RCC 7860 (cell line): Measurements from ENCODE around the gene MAPK12.

Experiments
- DNase-seq: peaks from one replicate; pipeline ENCODE4 v3.0.0-alpha.2; 2015; ENCODE audit warnings: low spot score
- FAIRE-seq: peaks from 2 replicates; lab custom pipeline; 2012; peaks lifted over from hg19 to GRCh38; lab: Jason Lieb, UNC

MAPK12 gene

GRCh38 chr22:50236731-50237409 is 24.6 kb downstream of the MAPK12 start:
- DNase-seq (no peak), FAIRE-seq (no peak)

GRCh38 chr22:50233223-50233622 is 28.3 kb downstream of the MAPK12 start:
- FAIRE-seq (no peak), DNase-seq (no peak)

GRCh38 chr22:50232481-50233151 is 28.9 kb downstream of the MAPK12 start:
- no peak for DNase-seq
- FAIRE-seq: no peak

- DNase-seq (no peak), FAIRE-seq (no peak)
Observed at GRCh38 chr22:50229370-50229769, 32.1 kb downstream of the MAPK12 start.

GRCh38 chr22:50228366-50228765 is 33.1 kb downstream of the MAPK12 start:
- no peak for FAIRE-seq
- DNase-seq: no peak

- FAIRE-seq: no peak
- no peak for DNase-seq
Observed at GRCh38 chr22:50227579-50228215, 33.8 kb downstream of the MAPK12 start.

GRCh38 chr22:50226875-50227165 is 34.7 kb downstream of the MAPK12 start:
- DNase-seq (no peak), FAIRE-seq (no peak)

- no peak for DNase-seq
- FAIRE-seq: no peak
Observed at GRCh38 chr22:50226063-50226874, 35.2 kb downstream of the MAPK12 start.

GRCh38 chr22:50225200-50225969 is 36.1 kb downstream of the MAPK12 start:
- DNase-seq: no peak

GRCh38 chr22:50224071-50224470 is 37.4 kb downstream of the MAPK12 start:
- no peak for DNase-seq
- no peak for FAIRE-seq

More at GRCh38 chr22:50225200-50225969, 36.1 kb downstream of the MAPK12 start:
- FAIRE-seq: no peak

GRCh38 chr22:50222508-50222907 is 39.0 kb downstream of the MAPK12 start:
- DNase-seq (no peak), FAIRE-seq (no peak)

GRCh38 chr22:50221410-50222300 is 39.8 kb downstream of the MAPK12 start:
- no peak for FAIRE-seq
- no peak for DNase-seq

- no peak for DNase-seq
- no peak for FAIRE-seq
Observed at GRCh38 chr22:50220603-50221409, 40.7 kb downstream of the MAPK12 start.

- DNase-seq (no peak), FAIRE-seq (no peak)
Observed at GRCh38 chr22:50219800-50220602, 41.5 kb downstream of the MAPK12 start.

GRCh38 chr22:50218996-50219727 is 42.3 kb downstream of the MAPK12 start:
- FAIRE-seq: no peak
- DNase-seq: no peak

- FAIRE-seq (no peak), DNase-seq (no peak)
Observed at GRCh38 chr22:50218153-50218995, 43.1 kb downstream of the MAPK12 start.
